ENCODE measurements around the gene CALD1.
A peak's percentile ranks its signal among the peaks of the same experiment; 100 is the strongest.

Gene CALD1

DNA sequence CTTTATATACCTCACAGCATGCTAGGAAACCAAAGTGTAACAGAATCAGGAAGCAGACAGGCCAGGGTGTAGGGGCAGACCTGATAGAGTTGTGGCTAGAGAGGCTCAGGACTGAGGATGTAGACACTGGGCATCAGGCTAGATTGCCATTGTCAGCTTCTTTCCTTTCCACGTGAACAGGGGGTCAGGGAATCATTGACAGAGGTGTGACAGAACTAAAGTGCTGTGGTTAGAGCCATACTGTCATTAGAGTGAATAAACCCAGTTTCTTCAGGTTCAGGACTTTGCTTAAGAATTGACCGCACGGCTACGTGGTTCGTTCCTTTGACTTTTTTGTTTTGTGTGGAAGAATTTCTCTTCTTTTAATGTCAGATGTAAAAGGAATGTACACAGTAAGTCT is 90.7 kb downstream of the CALD1 start:
- DNase-seq = no peak
- Histone ChIP-seq H3K9me3 (ENCODE audit: control extremely low read depth in 1 of 5, control insufficient read depth in 4 of 5, insufficient read depth in 2 of 5, low read depth in 1 of 5, low read length in 4 of 5) (no peaks in the 10 kb centered on the region), H3K4me3 (ENCODE audit: control insufficient read depth in 1 of 7, extremely low read depth in 1 of 7, insufficient read depth in 4 of 7, low read depth in 2 of 7, low read length in 6 of 7) (no peak overlapping the region), H3K4me1 (ENCODE audit: control extremely low read depth in 1 of 4, control insufficient read depth in 4 of 4, insufficient read depth in 4 of 4, low read length in 3 of 4) (peaks cover 0 to 16% (median 7%) of the 10 kb centered on the region in 4 experiments), H3K27me3 (replicated peaks in 2 of 5; ENCODE audit: control insufficient read depth in 4 of 5, insufficient read depth in 5 of 5, low read length in 4 of 5) (no peaks in the 10 kb centered on the region), H3K36me3 (ENCODE audit: control insufficient read depth in 4 of 4, insufficient read depth in 4 of 4, low read length in 3 of 4) (no peaks in the 10 kb centered on the region), H3K27ac (ENCODE audit: insufficient read depth in 1 of 2, low read depth in 1 of 2, low read length in 2 of 2, poor library complexity in 1 of 2, severe bottlenecking in 2 of 2) (no peak overlapping the region)
- ChIA-PET POLR2A (no interaction called here), CTCF (no interaction called here)
- 80% methylated on average over 1 of the region's 5 CpGs for WGBS (ENCODE audit: insufficient coverage)

DNA sequence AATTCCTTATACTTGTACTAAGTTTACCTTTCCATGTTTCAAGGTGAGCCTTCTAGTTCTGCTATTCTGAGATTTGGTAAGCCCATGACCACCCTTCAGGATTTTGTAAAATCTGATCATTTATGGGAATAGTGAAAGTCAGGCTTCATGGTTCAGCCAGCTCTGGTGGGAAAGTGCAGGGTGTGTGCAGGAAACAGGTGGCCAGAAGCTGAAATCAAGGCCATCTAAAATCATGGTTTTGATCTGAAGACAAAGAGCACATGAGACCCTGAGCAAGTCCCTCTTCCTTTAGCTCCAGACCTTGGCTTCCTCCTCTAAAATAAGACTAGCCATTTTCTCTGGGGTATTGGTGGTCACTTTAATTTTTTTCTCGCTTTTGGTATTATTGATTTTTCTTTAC is 91.3 kb downstream of the CALD1 start:
- no peaks in the 10 kb centered on the region for H3K27me3 ChIP-seq (replicated peaks in 2 of 5; ENCODE audit: control insufficient read depth in 4 of 5, insufficient read depth in 5 of 5, low read length in 4 of 5)
- H3K4me3 ChIP-seq (ENCODE audit: control insufficient read depth in 1 of 7, extremely low read depth in 1 of 7, insufficient read depth in 4 of 7, low read depth in 2 of 7, low read length in 6 of 7) = no peak overlapping the region
- DNase-seq = peak in 1 of 3 donors; percentile 12
- H3K4me1 ChIP-seq (ENCODE audit: control extremely low read depth in 1 of 4, control insufficient read depth in 4 of 4, insufficient read depth in 4 of 4, low read length in 3 of 4) = peaks cover 0 to 16% (median 6%) of the 10 kb centered on the region in 4 experiments
- ChIA-PET CTCF (interaction anchor here (0.8 kb wide), 1 partner anchor 8 kb away, joined by 3 read pairs; no protein-coding TSS in a partner anchor), POLR2A (no interaction called here)
- no CpG with 5 or more reads among the region's 1 CpG for WGBS (ENCODE audit: insufficient coverage)
- no peaks in the 10 kb centered on the region for H3K9me3 ChIP-seq (ENCODE audit: control extremely low read depth in 1 of 5, control insufficient read depth in 4 of 5, insufficient read depth in 2 of 5, low read depth in 1 of 5, low read length in 4 of 5)
- no peaks in the 10 kb centered on the region for H3K36me3 ChIP-seq (ENCODE audit: control insufficient read depth in 4 of 4, insufficient read depth in 4 of 4, low read length in 3 of 4)
- H3K27ac ChIP-seq (ENCODE audit: insufficient read depth in 1 of 2, low read depth in 1 of 2, low read length in 2 of 2, poor library complexity in 1 of 2, severe bottlenecking in 2 of 2) = no peak overlapping the region

DNA sequence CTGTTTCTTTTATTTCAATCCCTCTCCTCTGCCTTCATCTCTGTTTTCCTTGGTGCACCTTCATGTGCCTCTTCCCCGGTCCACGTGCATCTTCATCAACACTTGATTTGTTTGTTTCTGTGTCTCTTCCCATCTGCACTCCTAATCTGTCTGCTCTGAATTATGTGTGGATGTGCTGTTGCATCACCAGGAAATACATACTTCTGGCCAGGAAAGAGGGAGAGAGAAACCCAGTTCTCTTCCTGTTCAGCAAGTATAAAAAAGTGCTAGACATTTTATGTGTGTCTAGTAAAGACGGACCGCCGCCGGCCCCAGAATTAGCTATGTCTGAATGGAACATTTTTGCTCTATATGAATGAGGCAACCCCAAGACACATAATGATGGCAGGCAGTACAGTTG is 93.8 kb downstream of the CALD1 start:
- CTCF ChIA-PET = no interaction called here
- Histone ChIP-seq H3K27ac (ENCODE audit: insufficient read depth in 1 of 2, low read depth in 1 of 2, low read length in 2 of 2, poor library complexity in 1 of 2, severe bottlenecking in 2 of 2) (no peak overlapping the region), H3K4me3 (ENCODE audit: control insufficient read depth in 1 of 7, extremely low read depth in 1 of 7, insufficient read depth in 4 of 7, low read depth in 2 of 7, low read length in 6 of 7) (no peak overlapping the region), H3K36me3 (ENCODE audit: control insufficient read depth in 4 of 4, insufficient read depth in 4 of 4, low read length in 3 of 4) (no peaks in the 10 kb centered on the region), H3K27me3 (replicated peaks in 2 of 5; ENCODE audit: control insufficient read depth in 4 of 5, insufficient read depth in 5 of 5, low read length in 4 of 5) (no peaks in the 10 kb centered on the region), H3K4me1 (ENCODE audit: control extremely low read depth in 1 of 4, control insufficient read depth in 4 of 4, insufficient read depth in 4 of 4, low read length in 3 of 4) (peaks cover 0 to 16% (median 6%) of the 10 kb centered on the region in 4 experiments), H3K9me3 (ENCODE audit: control extremely low read depth in 1 of 5, control insufficient read depth in 4 of 5, insufficient read depth in 2 of 5, low read depth in 1 of 5, low read length in 4 of 5) (no peaks in the 10 kb centered on the region)
- POLR2A ChIA-PET = no interaction called here
- DNase-seq = no peak
- 35% methylated on average over 4 of the region's 6 CpGs for WGBS (ENCODE audit: insufficient coverage)

DNA sequence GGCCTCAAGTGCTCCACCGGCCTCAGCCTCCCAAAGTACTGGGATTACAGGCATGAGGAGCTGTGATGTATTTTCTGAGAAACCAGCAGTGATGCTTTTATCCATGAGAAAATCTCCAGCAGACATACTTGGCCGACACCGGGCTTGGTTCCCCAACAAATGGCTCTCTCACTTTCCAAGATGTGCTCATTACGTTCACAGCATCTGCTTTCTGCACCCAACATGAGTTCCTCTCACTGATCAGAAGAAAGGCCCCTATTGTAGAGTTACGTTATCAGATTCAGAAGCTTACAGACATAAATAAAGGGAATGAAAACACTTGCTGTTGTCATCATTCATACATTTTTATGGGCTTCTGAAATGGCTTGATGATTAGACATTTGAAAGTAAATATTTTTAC is 95.0 kb downstream of the CALD1 start:
- Histone ChIP-seq H3K9me3 (ENCODE audit: control extremely low read depth in 1 of 5, control insufficient read depth in 4 of 5, insufficient read depth in 2 of 5, low read depth in 1 of 5, low read length in 4 of 5) (no peaks in the 10 kb centered on the region), H3K27ac (ENCODE audit: insufficient read depth in 1 of 2, low read depth in 1 of 2, low read length in 2 of 2, poor library complexity in 1 of 2, severe bottlenecking in 2 of 2) (no peak overlapping the region), H3K4me3 (ENCODE audit: control insufficient read depth in 1 of 7, extremely low read depth in 1 of 7, insufficient read depth in 4 of 7, low read depth in 2 of 7, low read length in 6 of 7) (no peak overlapping the region), H3K27me3 (replicated peaks in 2 of 5; ENCODE audit: control insufficient read depth in 4 of 5, insufficient read depth in 5 of 5, low read length in 4 of 5) (no peaks in the 10 kb centered on the region), H3K4me1 (ENCODE audit: control extremely low read depth in 1 of 4, control insufficient read depth in 4 of 4, insufficient read depth in 4 of 4, low read length in 3 of 4) (peaks cover 0 to 16% (median 6%) of the 10 kb centered on the region in 4 experiments), H3K36me3 (ENCODE audit: control insufficient read depth in 4 of 4, insufficient read depth in 4 of 4, low read length in 3 of 4) (no peaks in the 10 kb centered on the region)
- CTCF ChIA-PET = no interaction called here
- 94% methylated on average over 4 of the region's 5 CpGs for WGBS (ENCODE audit: insufficient coverage)
- POLR2A ChIA-PET = interaction anchor here (0.6 kb wide), 1 partner anchor 850 kb away, joined by 4 read pairs; no protein-coding TSS in a partner anchor
- no peak for DNase-seq

DNA sequence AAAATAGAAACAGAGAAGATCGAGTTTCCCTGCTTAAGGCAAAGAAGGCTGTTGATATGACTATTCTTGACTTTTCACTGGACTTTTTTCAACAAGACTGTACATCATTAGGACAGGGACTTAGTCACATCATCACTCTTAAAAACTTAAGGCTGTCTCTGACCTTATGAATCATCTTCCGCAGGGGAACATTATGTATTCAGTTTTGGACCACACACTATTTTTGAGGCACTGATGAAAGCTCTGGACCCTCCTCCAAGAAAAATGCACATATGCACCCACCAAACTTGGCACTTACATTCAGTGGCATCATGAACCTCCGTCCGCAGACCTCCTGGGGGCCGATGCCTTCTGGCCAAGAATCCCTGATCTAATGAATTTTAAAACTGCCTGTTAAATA is 96.4 kb downstream of the CALD1 start:
- POLR2A ChIA-PET = no interaction called here
- CTCF ChIA-PET = no interaction called here
- no peaks in the 10 kb centered on the region for H3K36me3 ChIP-seq (ENCODE audit: control insufficient read depth in 4 of 4, insufficient read depth in 4 of 4, low read length in 3 of 4)
- no peaks in the 10 kb centered on the region for H3K27me3 ChIP-seq (replicated peaks in 2 of 5; ENCODE audit: control insufficient read depth in 4 of 5, insufficient read depth in 5 of 5, low read length in 4 of 5)
- peaks cover 0 to 15% (median 4%) of the 10 kb centered on the region in 4 experiments for H3K4me1 ChIP-seq (ENCODE audit: control extremely low read depth in 1 of 4, control insufficient read depth in 4 of 4, insufficient read depth in 4 of 4, low read length in 3 of 4)
- no peak overlapping the region for H3K4me3 ChIP-seq (ENCODE audit: control insufficient read depth in 1 of 7, extremely low read depth in 1 of 7, insufficient read depth in 4 of 7, low read depth in 2 of 7, low read length in 6 of 7)
- DNase-seq = no peak
- 100% methylated on average over 5 of the region's 5 CpGs for WGBS (ENCODE audit: insufficient coverage)
- no peak overlapping the region for H3K27ac ChIP-seq (ENCODE audit: insufficient read depth in 1 of 2, low read depth in 1 of 2, low read length in 2 of 2, poor library complexity in 1 of 2, severe bottlenecking in 2 of 2)
- H3K9me3 ChIP-seq (ENCODE audit: control extremely low read depth in 1 of 5, control insufficient read depth in 4 of 5, insufficient read depth in 2 of 5, low read depth in 1 of 5, low read length in 4 of 5) = no peaks in the 10 kb centered on the region

DNA sequence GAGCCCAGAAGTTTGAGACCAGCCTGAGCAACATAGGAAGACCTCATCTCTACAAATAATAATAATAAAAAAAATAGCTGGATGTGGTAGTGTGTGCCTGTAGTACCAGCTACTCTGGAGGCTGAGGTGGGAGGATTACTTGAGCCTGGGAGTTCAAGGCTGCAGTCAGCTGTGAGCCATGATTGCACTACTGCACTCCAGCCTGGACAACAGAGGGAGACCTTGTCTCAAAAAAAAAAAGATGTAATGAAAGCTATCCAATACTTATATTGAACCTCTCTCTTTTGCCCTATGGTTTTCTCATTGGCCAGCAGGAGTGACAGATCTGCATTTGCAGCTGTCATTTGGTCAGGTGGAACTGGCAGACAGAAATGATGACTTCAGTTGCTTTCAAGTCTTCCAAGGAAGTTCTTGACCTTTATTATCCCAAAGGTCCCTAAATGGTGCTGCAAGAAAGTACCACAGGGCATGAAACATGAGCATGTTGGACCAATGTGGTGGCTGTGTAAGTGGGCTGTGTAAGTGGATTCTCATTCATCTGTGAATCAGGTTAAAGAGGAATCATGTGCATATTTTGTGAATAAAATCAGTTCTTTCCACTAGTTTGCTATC is 99.4 kb downstream of the CALD1 start:
- Histone ChIP-seq H3K4me3 (ENCODE audit: control insufficient read depth in 1 of 7, extremely low read depth in 1 of 7, insufficient read depth in 4 of 7, low read depth in 2 of 7, low read length in 6 of 7) (no peak overlapping the region), H3K27ac (ENCODE audit: insufficient read depth in 1 of 2, low read depth in 1 of 2, low read length in 2 of 2, poor library complexity in 1 of 2, severe bottlenecking in 2 of 2) (no peak overlapping the region), H3K27me3 (replicated peaks in 2 of 5; ENCODE audit: control insufficient read depth in 4 of 5, insufficient read depth in 5 of 5, low read length in 4 of 5) (no peaks in the 10 kb centered on the region), H3K9me3 (ENCODE audit: control extremely low read depth in 1 of 5, control insufficient read depth in 4 of 5, insufficient read depth in 2 of 5, low read depth in 1 of 5, low read length in 4 of 5) (no peaks in the 10 kb centered on the region), H3K36me3 (ENCODE audit: control insufficient read depth in 4 of 4, insufficient read depth in 4 of 4, low read length in 3 of 4) (no peaks in the 10 kb centered on the region), H3K4me1 (ENCODE audit: control extremely low read depth in 1 of 4, control insufficient read depth in 4 of 4, insufficient read depth in 4 of 4, low read length in 3 of 4) (no peaks in the 10 kb centered on the region)
- no peak for DNase-seq
- ChIA-PET POLR2A (no interaction called here), CTCF (interaction anchor here (1.1 to 1.3 kb wide), 2 partner anchors 9 to 18 kb away, joined by 4 read pairs; no protein-coding TSS in a partner anchor)

DNA sequence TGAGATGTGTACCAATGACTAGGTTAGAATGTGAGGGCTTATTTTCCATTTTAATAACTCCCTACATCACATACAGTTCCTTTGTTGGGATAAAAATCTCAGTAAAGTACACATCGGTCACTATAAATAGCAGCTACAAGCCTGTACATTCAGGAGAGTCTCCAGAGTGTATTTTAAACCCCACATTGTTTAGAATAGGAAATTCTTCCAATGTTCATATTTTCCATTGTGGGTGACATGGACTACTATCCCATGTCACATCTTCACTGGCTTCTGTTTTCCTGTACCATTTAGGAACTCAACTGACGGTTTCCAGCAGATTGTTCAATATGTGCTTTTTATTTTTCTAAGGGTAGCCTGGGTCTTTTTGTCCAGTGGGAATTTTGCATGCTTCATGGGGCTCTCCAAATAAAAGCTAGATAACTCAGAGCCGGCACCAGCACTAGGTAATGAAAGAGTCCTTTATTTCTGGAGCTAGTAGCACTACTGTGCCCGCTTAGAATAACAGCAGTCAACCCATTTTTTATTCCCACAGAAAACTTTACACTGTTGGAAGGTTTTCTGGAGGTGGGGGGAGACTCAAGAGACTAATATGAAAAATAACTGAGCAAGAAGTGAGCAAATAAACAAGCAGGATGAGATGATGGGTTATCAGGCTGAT is 100.5 kb downstream of the CALD1 start:
- Histone ChIP-seq H3K4me3 (ENCODE audit: control insufficient read depth in 1 of 7, extremely low read depth in 1 of 7, insufficient read depth in 4 of 7, low read depth in 2 of 7, low read length in 6 of 7) (no peak overlapping the region), H3K27ac (ENCODE audit: insufficient read depth in 1 of 2, low read depth in 1 of 2, low read length in 2 of 2, poor library complexity in 1 of 2, severe bottlenecking in 2 of 2) (no peak overlapping the region), H3K9me3 (ENCODE audit: control extremely low read depth in 1 of 5, control insufficient read depth in 4 of 5, insufficient read depth in 2 of 5, low read depth in 1 of 5, low read length in 4 of 5) (no peaks in the 10 kb centered on the region), H3K27me3 (replicated peaks in 2 of 5; ENCODE audit: control insufficient read depth in 4 of 5, insufficient read depth in 5 of 5, low read length in 4 of 5) (no peaks in the 10 kb centered on the region), H3K4me1 (ENCODE audit: control extremely low read depth in 1 of 4, control insufficient read depth in 4 of 4, insufficient read depth in 4 of 4, low read length in 3 of 4) (no peaks in the 10 kb centered on the region), H3K36me3 (ENCODE audit: control insufficient read depth in 4 of 4, insufficient read depth in 4 of 4, low read length in 3 of 4) (no peaks in the 10 kb centered on the region)
- POLR2A ChIA-PET = no interaction called here
- WGBS (ENCODE audit: insufficient coverage) = 67% methylated on average over 1 of the region's 4 CpGs
- no peak for DNase-seq
- CTCF ChIA-PET = interaction anchor here (0.7 to 1.3 kb wide), 2 partner anchors 8 to 23 kb away, joined by 4 read pairs; no protein-coding TSS in a partner anchor
